Measurements from ENCODE around the gene IRAG1.

Gene IRAG1

DNA sequence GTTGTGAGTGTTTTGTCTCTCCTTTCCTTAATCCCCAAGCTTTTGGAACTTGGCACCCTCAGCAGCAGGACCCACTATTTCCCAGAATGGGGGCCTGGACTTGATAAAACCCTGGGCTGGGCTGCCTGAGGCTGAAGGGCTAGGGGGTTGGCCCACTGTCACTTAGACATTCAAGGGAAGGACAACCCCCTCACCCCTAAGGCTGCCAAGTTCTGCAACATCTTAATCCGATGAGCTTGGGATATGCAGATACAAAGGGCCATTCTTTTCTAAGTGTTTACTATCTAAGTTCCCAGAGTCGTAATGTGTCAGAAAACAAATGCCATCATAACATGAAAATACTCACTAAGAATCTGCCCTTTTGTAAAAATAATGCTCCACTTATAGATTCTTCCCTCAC, 42.9 kb downstream of the IRAG1 start:
- TF ChIP-seq GATA2 (IDR thresholded peaks at IDR 0.05; ENCODE audit: low read depth, low read length) = no peak
- no peak for TF ChIP-seq GATA3 (IDR thresholded peaks at IDR 0.05; ENCODE audit: low read depth, low read length)

GRCh38 chr11:10650166-10650565, 43.4 kb downstream of the IRAG1 start:
- no peak for TF ChIP-seq GATA3 (IDR thresholded peaks at IDR 0.05; ENCODE audit: low read depth, low read length)
- no peak for TF ChIP-seq GATA2 (IDR thresholded peaks at IDR 0.05; ENCODE audit: low read depth, low read length)

DNA sequence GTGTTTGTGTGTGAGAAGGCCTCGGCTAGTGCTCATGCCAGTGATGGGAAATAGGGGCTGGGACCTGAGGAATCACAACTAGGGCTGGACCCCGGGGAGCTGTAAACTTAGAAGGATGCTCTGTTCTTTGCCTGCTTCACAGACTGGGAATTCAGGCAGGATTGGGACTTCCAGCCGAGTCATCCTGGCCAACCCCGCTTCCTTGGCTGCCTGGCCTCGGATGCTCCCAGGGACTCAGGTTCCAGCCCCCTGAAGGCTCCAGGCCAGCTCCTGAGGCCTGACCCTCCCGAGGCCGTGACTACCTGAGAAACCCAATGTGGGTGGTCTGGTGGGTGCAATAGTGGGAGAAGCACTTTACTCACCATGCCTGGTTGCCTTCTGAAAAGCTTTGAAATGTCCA, 44.7 kb downstream of the IRAG1 start:
- TF ChIP-seq GATA3 (IDR thresholded peaks at IDR 0.05; ENCODE audit: low read depth, low read length) = no peak
- TF ChIP-seq GATA2 (IDR thresholded peaks at IDR 0.05; ENCODE audit: low read depth, low read length) = no peak

DNA sequence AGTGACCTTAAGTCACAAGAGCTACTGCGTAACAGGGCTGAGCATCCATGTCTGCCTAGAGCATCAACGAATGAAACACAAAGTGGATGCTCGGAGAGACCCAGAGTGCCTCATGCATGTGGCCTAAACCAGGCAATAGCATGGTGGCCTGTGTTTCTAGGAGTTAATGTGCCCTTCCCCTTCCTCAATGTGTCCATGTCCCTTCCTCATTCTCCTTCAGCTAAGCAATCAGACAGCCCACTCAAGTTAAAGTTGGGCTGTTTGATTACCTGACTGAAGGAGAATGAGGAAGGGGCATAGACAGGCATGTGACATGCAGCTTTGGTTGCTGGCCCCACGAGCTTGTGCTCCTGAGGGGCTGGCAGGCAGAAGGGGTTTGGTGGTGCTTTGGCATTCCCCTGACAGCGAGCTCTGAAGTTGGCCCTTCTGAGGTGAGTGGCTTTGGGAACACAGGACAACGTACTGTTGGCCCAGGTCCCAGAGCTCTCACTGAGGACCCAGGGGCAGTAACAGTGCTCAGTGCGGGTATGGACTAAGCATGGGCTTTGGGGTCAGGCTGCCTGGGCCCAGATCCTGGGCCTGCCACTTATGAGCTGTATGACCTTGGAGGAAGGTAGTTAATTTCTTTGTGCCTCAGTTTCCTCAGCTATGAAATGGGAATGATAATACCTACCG, 46.7 kb downstream of the IRAG1 start:
- no peak for TF ChIP-seq GATA3 (IDR thresholded peaks at IDR 0.05; ENCODE audit: low read depth, low read length)
- TF ChIP-seq GATA2 (IDR thresholded peaks at IDR 0.05; ENCODE audit: low read depth, low read length) = no peak

- TF ChIP-seq GATA2 (IDR thresholded peaks at IDR 0.05; ENCODE audit: low read depth, low read length) = no peak
- TF ChIP-seq GATA3 (IDR thresholded peaks at IDR 0.05; ENCODE audit: low read depth, low read length) = no peak
These were observed 47.5 kb downstream of the IRAG1 start for GRCh38 chr11:10646005-10646404.

DNA sequence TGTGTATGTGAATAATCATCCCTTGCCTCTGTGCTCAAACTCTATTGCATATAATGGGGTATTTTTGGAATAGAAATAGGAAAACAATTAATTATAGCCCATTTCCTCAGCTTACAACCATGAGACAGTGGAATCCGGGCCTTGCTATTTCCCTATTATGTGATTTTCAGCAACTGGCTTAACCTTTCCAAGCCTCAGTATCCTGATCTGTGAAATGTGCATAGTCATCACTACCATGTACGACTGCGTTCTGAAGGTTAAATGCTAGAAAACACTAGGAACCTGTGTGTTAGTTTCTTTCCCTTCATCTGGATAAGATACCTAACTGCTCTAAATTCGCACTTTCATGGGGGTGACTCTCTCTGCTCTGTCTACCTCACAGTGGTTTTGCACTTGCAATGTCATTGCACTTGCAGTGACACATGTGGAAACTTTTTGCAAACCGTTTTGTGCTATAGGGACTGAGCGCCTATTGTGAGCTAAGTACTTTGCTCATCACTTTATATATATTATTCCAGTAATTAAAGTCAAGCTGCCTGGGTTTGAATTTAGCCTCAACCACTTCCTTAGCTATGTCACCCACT, 48.3 kb downstream of the IRAG1 start:
- TF ChIP-seq GATA2 (IDR thresholded peaks at IDR 0.05; ENCODE audit: low read depth, low read length) (no peak), GATA3 (IDR thresholded peaks at IDR 0.05; ENCODE audit: low read depth, low read length) (no peak)

All from SH-SY5Y (cell line).